Upper lobe of left lung (tissue), 4 donors: ENCODE measurements around the gene FLOT1.

ENCODE experiments used
- CTCF ChIP-seq, 6 experiments: fragments of 450-650 bp in 4 of 6; fragments of 200-600 bp in 2 of 6; sonication (generic) in 2 of 6; IDR thresholded peaks; one replicate each; pipeline ENCODE4 v1.5.1; 2016 to 2019; ENCODE audit warnings: antibody characterized with exemption in 6 of 6
- EP300 ChIP-seq, 4 donors: sonication (generic); formaldehyde crosslinking; IDR thresholded peaks; one replicate each; pipeline ENCODE4 v1.5.1; 2017; ENCODE audit warnings: antibody characterized with exemption in 4 of 4, control low read depth in 2 of 4
- POLR2A ChIP-seq, 4 donors: fragments of 450-650 bp; IDR thresholded peaks; one replicate each; pipeline ENCODE4 v1.5.1; 2016 to 2017; ENCODE audit warnings: antibody characterized with exemption in 4 of 4, mild to moderate bottlenecking in 2 of 4
- POLR2AphosphoS5 ChIP-seq, 2 donors: sonication (generic); formaldehyde crosslinking; IDR thresholded peaks; one replicate each; pipeline ENCODE4 v1.5.1; 2017; ENCODE audit warnings: antibody characterized with exemption in 2 of 2

DNA sequence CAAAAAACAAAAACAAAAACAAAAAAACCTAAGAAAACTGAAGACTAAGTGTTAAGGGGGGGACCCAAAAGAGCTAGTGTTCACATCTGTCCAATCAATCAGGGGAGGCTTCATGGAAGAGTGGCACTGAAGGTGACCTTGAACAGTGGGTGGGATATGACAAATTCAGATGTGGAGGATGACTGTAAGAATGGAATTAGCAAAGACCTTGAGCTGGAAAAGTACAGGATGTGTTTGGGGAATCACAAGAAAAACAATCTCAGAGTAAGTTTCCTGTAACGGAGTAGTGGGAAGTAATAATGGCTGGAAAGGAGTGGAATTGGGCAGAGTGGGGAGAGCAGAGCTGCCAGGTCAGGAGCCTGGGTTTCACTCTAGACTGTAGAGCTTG lies 4.8 kb upstream of the FLOT1 start:
- TF ChIP-seq CTCF (IDR thresholded peaks at IDR 0.05) (no peak), POLR2A (IDR thresholded peaks at IDR 0.05) (no peak), POLR2AphosphoS5 (IDR thresholded peaks at IDR 0.05) (no peak), EP300 (IDR thresholded peaks at IDR 0.05) (no peak)
